Esophagus muscularis mucosa (tissue), 4 donors: ENCODE data around the gene CCDC50. TPM values are rescaled to one million over a fixed set of nuclear protein-coding genes. Genes with fewer than 3 reads are reported as not detected.

Experiments used
- DNase-seq: peaks from one replicate; pipeline ENCODE4 v3.0.0-alpha.2; 2017; ENCODE audit errors: extremely low spot score
- H3K27ac ChIP-seq, 4 donors: fragments of 200-600 bp; sonication (generic); replicated peaks in 1 of 4; 1 replicate in 3 of 4; 2 replicates in 1 of 4; pipeline ENCODE4 v1.5.1; 2016 to 2019; ENCODE audit warnings: mild to moderate bottlenecking in 1 of 4
- H3K27me3 ChIP-seq, 4 donors: fragments of 200-600 bp; sonication (generic); one replicate each; pipeline versions ENCODE4 v1.5.1 to v1.6.0; 2016 to 2019
- H3K36me3 ChIP-seq, 4 donors: fragments of 200-600 bp; sonication (generic); one replicate each; pipeline ENCODE4 v1.5.1; 2016 to 2019
- H3K4me1 ChIP-seq, 4 donors: fragments of 200-600 bp; sonication (generic); one replicate each; pipeline ENCODE4 v1.5.1; 2016 to 2019
- H3K4me3 ChIP-seq, 4 donors: fragments of 200-600 bp; sonication (generic); 1 replicate in 2 of 4; 2 replicates in 2 of 4; pipeline ENCODE4 v1.5.1; 2016 to 2019; ENCODE audit warnings: mild to moderate bottlenecking in 4 of 4, moderate library complexity in 1 of 4
- H3K9me3 ChIP-seq, 4 donors: fragments of 200-600 bp; sonication (generic); 1 replicate in 3 of 4; 2 replicates in 1 of 4; pipeline ENCODE4 v1.5.1; 2016 to 2019
- CTCF ChIP-seq, 3 experiments: fragments of 200-600 bp in 2 of 3; fragments of 450-650 bp in 1 of 3; sonication (generic) in 2 of 3; IDR thresholded peaks; one replicate each; pipeline ENCODE4 v1.5.1; 2017 to 2019; ENCODE audit warnings: antibody characterized with exemption in 3 of 3, mild to moderate bottlenecking in 2 of 3, moderate library complexity in 1 of 3
- EP300 ChIP-seq: sonication (generic); formaldehyde crosslinking; IDR thresholded peaks from one replicate; pipeline ENCODE4 v1.6.1; 2017; ENCODE audit warnings: antibody characterized with exemption
- POLR2A ChIP-seq: fragments of 450-650 bp; IDR thresholded peaks from one replicate; pipeline ENCODE4 v1.6.1; 2017; ENCODE audit warnings: antibody characterized with exemption, moderate library complexity, mild to moderate bottlenecking, low read depth
- POLR2AphosphoS5 ChIP-seq, 2 donors: sonication (generic); formaldehyde crosslinking; IDR thresholded peaks; one replicate each; pipeline ENCODE4 v1.6.1; 2017; ENCODE audit warnings: antibody characterized with exemption in 2 of 2
- WGBS: methylation state at CpG from one replicate; pipeline ENCODE4 v1.1.5; 2018; 5-methylcytosine and 5-hydroxymethylcytosine counted together
- intact Hi-C: fragments of 100-400 bp; cut with DNase I; formaldehyde crosslinking; loops from one replicate; pipeline ENCODE4 v1.15.1; 2023
- total RNA-seq, 4 donors: library from RNA; depleted of rRNA; stranded (reverse); fragments of >200 nt; gene quantifications; one replicate each; pipeline versions ENCODE4 v1.1.0 to v1.2.1, GENCODE V29; 2016

Gene CCDC50
- total RNA-seq, 4 donors from 2014 or later: 141 to 192 (median 165) TPM

GRCh38 chr3:191316876-191317603 is 12.2 kb upstream of the CCDC50 start:
- Histone ChIP-seq H3K4me1 (no peaks in the 10 kb centered on the region), H3K36me3 (no peaks in the 10 kb centered on the region), H3K4me3 (no peak overlapping the region), H3K27ac (no peak overlapping the region), H3K9me3 (no peaks in the 10 kb centered on the region), H3K27me3 (no peaks in the 10 kb centered on the region)
- no peak for DNase-seq
- 96% methylated on average over 13 of the region's 40 CpGs for WGBS
- intact Hi-C loops: no loop called here
- TF ChIP-seq CTCF (IDR thresholded peaks at IDR 0.05) (no peak), POLR2AphosphoS5 (IDR thresholded peaks at IDR 0.05) (no peak), POLR2A (no peak), EP300 (no peak)

GRCh38 chr3:191320316-191320715 is 8.9 kb upstream of the CCDC50 start:
- Histone ChIP-seq H3K27ac (no peak overlapping the region), H3K36me3 (no peaks in the 10 kb centered on the region), H3K4me1 (no peaks in the 10 kb centered on the region), H3K27me3 (no peaks in the 10 kb centered on the region), H3K9me3 (no peaks in the 10 kb centered on the region), H3K4me3 (no peak overlapping the region)
- TF ChIP-seq POLR2A (no peak), EP300 (no peak), POLR2AphosphoS5 (IDR thresholded peaks at IDR 0.05) (no peak), CTCF (IDR thresholded peaks at IDR 0.05) (no peak)
- WGBS: 86% methylated on average over 5 of the region's 5 CpGs
- DNase-seq: no peak
- intact Hi-C loops: loop anchor here (10.0 kb wide), 1 partner anchor 74 kb away; no protein-coding TSS in a partner anchor

GRCh38 chr3:191321019-191321767 is 8.0 kb upstream of the CCDC50 start:
- 93% methylated on average over 4 of the region's 4 CpGs for WGBS
- TF ChIP-seq POLR2AphosphoS5 (IDR thresholded peaks at IDR 0.05) (no peak), EP300 (no peak)
- H3K27ac ChIP-seq: no peak overlapping the region
- no peaks in the 10 kb centered on the region for H3K9me3 ChIP-seq
- intact Hi-C loops: loop anchor here (10.0 kb wide), 1 partner anchor 74 kb away; no protein-coding TSS in a partner anchor
- no peaks in the 10 kb centered on the region for H3K4me1 ChIP-seq
- H3K27me3 ChIP-seq: no peaks in the 10 kb centered on the region
- no peak overlapping the region for H3K4me3 ChIP-seq
- H3K36me3 ChIP-seq: no peaks in the 10 kb centered on the region
- no peak for DNase-seq

GRCh38 chr3:191324936-191325335 is 4.3 kb upstream of the CCDC50 start:
- Histone ChIP-seq H3K36me3 (no peaks in the 10 kb centered on the region), H3K27ac (no peak overlapping the region), H3K27me3 (no peaks in the 10 kb centered on the region), H3K4me1 (peaks cover 0 to 10% (median 9%) of the 10 kb centered on the region in 4 donors), H3K9me3 (no peaks in the 10 kb centered on the region), H3K4me3 (no peak overlapping the region)
- intact Hi-C loops: loop anchor here (10.0 kb wide), 1 partner anchor 70 kb away; no protein-coding TSS in a partner anchor
- DNase-seq: no peak
- no peak for TF ChIP-seq POLR2A
- no peak for TF ChIP-seq EP300
- TF ChIP-seq CTCF (IDR thresholded peaks at IDR 0.05): no peak
- TF ChIP-seq POLR2AphosphoS5 (IDR thresholded peaks at IDR 0.05): no peak
- 97% methylated on average over 2 of the region's 2 CpGs for WGBS

GRCh38 chr3:191327526-191327925 is 1.7 kb upstream of the CCDC50 start:
- Histone ChIP-seq H3K27me3 (no peaks in the 10 kb centered on the region), H3K27ac (no peak overlapping the region), H3K4me3 (no peak overlapping the region), H3K4me1 (peaks cover 13 to 31% (median 29%) of the 10 kb centered on the region in 4 donors), H3K36me3 (no peaks in the 10 kb centered on the region), H3K9me3 (no peaks in the 10 kb centered on the region)
- intact Hi-C loops: loop anchor here (10.0 kb wide), 1 partner anchor 67 kb away; no protein-coding TSS in a partner anchor
- no peak for TF ChIP-seq EP300
- no peak for TF ChIP-seq POLR2AphosphoS5 (IDR thresholded peaks at IDR 0.05)
- no peak for TF ChIP-seq CTCF (IDR thresholded peaks at IDR 0.05)
- no peak for TF ChIP-seq POLR2A
- DNase-seq: no peak
- 52% methylated on average over 2 of the region's 2 CpGs for WGBS
